NK-92 treated with Interleukin-12 subunit alpha and Interleukin-12 subunit beta, amount 100 ng/mL, for 24 hours (cell line): ENCODE measurements around the gene CCDC102A.

Source experiments
- DNase-seq: peaks from one replicate; lab custom pipeline; 2025; lab: John Stamatoyannopoulos, UW

CCDC102A gene

DNA sequence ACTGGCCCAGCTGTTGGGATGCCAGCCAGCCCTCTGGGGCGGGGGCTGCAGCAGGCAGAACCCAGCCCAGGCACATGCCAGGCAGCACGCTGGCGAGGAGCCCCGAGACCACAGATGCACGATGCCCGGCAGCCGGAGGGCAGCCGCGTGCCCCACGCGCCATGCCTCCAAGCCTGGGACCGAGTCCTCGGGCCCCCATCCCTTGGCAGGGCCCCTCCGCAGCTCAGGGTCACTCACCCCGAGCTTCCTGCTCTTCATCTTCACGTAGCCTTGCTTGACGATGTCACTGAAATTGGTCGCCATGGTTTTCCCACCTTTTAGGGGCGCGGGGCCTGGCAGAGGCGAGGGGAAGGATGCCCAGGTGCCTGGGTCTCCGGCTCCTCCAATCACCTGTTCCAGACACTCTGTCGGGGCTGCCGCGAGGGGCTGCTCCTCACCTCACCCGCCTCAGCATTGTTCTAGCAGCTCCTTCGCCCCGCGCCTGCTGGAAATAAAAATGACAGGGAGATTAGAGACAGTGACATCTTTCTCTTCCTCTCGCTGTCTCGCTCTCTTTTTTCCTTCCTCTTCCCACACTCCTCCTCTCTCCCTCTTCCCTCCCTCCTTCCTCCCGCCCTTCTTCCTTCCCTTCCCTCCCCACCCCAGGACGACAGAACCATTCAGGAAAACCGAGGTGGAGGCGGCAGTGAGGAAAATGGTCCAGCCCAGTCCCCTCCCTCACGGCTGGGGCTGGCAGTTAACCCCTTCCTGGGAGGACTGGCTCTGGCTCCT is 57.0 kb downstream of the CCDC102A start:
- DNase-seq, result no peak

DNA sequence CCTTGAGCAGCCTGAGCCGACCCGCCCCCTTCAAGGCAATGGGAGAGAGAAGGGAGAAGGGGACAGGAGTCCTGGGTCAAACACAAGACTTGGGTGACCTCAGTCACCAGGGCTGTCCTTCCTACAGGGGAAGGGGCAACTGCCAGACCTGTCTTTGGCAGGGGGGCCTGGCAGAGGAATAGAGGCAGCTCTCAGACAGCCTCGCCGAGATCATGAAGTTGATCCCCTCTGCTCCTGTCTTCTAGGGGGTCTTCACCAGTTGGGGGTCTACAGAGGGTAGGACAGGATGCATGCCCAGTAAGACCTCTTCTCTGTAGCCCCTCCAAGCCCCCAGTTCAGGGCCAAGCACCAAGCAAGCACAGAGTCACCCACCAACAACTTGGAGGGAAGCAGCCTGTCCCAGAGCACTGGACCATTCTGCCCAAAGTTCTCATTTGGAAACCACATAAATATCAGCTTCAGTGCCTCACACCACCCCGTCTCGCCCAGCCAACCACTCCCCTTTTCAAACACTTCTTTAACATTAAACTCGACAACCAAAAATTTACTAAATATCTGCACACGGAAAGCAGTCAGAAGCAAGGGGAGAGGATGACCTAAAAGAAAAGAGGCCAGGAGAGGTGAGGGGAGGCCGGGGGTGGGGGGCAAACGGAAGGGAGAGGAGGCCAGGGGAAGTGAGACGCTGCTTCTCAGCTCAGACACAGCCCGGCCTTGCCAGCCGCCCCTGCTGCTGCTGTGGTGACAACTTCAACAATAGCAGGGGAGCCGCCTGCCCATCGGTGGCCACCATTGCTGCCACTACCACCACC is 57.8 kb downstream of the CCDC102A start:
- no peak for DNase-seq

DNA sequence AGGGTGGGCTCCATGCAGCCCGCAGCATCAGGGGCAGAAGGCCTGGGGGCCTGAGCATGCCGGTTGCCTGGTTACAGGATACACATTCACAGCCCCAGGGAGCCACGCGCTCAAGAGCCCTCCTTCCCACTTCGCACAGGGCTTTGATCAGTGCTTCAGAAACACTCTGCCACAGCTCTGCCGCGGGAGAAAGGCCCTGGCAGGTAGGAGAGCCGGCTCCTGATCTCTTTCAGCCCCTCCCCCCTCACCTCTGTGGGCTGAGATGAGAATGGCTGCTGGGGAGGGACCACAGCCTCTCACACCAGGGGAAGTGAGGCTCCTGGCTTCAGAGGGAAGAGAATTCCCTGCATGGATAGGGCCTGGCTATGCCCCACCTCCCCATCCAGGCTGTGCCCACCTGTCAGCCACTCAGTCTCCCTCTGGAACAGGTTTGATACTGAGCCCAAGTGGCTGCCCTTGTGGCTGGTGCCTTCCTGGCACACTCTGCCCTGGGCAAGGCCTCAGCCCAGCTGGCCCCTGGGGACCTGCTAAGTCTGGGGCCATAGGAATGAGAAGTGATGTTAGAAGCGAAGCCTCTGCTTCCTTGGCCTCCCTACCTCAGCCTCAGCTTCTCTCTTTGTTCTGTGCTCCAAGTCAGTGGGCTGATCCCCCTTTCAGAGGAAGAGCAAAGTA is 58.7 kb downstream of the CCDC102A start:
- DNase-seq, result no peak

DNA sequence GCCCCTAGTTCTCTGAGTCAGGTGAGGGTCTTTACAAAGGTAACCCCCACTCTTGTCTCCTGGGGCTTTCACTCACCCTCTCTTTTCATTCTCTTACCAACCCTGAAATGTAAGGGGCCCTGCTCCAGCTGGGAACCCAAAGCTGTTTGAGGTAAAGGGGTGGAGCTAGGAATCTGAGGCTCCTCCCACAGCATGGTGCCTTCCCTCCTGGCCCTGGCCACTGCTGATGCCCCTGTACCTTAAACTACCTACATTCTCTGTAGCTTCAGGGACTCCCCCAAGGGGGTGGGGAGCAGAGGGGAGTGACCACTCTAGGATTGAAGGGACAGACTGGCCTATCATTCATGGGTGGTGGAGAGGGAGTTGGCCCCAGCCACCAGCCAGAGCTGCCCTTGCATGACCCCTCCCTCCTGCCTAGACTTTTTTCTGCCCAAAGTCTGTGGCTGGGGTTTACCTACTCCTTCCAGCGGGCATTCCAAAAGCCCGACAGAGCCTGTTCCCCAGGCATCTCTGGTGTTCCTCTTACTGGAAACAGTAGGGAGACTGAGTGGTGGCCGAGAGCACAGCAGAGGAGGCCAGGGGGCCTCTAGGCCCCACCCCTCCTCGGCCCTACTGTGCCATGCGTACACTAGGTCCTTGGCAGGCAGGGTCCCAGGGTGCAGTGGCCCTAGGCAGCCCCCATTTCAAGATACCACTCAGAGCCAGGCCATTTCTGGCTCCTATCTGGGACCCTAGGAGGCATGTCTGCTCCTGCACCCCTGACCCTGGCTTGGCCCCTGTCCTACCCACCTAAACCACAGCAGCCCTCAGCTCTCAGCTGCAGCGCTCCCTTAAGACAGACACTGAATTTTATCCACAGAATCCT is 59.6 kb downstream of the CCDC102A start:
- no peak for DNase-seq

DNA sequence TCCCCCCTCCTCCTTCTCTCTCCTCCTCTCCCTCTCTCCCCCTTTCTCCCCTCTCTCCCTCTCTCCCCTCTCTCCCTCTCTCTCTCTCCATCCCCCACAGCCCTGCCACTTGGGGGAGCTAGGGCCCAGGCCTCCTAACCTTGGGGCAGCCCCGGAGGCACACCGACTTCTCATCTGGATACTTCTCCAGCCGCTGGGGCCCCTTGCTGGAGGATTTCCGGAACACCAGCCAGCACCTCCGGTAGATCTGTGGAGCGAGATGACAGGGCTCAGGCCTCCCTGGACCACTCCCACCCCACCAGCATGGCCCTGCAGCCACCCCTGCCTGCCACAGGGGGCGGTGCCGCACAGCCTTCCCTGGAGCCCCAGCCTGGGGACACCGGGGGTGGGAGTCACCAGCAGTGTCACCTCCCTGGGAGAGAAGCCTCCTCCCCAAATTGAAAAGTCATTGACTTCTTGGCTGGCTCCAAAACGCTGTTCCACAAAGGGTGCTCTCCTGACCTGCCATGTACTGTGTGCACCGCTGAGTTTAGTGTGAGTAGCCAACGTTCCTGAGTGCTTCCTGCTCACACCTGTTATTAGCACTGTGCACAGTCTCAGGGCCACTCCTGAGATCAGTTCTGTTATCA is 60.5 kb downstream of the CCDC102A start:
- no peak for DNase-seq

DNA sequence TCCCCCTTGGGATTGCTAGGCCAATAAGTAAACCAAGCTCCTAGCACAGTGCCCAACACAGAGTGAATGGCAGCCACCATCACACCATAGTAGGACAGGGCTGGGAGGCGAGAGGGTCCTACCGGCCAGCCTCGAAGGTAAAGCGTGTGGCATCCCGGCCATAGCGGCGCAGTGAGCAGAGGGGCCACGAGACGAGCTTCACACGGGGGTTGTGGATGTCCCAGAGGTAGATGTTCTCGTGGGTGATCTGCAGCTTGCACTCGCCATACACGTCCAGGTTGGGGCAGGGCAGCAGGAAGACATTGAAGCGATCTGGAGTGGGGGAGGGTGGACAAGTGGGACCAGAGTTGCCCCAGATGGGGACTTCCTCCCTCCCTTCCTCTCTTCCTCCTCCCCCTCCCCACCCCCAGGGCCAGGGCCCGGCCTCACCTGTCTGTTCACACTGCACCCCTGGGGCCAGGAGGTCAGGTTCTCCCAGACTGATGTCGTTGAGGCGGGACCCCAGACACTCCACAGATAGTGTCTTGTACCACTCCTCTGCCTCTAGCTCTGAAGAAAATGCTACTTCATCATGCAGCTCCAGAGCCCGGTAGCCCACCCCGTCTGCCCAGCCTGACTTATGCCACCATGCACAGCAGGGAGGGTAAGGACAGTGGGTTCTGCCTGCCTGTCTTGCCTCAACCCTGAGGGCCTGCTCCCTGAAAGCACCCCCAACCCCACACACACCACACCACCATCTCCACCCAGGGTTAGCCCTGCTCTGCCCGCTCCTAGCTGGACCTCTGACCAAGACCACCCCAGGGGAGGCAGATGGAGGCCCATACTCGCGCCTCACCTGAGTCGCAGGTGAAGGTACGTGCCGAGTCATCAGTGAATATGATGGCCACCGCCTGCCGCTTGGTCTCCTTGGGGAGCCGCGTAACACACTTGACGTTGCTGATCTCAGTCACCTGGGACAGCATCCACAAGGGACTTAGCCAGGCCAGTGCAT is 61.4 kb downstream of the CCDC102A start:
- DNase-seq, result no peak

DNA sequence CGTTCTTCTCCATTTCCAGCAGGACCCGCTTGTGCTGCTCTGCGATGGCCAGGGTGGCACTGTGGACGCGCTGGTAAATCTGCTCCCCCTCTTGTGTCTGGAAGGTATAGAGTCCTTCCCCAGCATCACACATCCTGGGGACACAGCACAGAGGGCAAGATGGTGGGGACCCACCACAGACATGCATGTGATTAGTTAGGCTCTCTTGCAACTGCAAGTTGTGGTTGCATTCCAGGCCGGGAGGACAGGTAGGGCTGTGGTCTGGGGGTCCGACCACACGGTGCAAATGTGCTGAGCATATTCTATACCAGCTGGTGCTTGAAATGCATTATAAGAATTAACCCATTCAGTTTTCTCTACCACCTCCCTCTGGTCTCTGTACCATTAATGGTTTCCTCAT is 62.5 kb downstream of the CCDC102A start:
- no peak for DNase-seq

DNA sequence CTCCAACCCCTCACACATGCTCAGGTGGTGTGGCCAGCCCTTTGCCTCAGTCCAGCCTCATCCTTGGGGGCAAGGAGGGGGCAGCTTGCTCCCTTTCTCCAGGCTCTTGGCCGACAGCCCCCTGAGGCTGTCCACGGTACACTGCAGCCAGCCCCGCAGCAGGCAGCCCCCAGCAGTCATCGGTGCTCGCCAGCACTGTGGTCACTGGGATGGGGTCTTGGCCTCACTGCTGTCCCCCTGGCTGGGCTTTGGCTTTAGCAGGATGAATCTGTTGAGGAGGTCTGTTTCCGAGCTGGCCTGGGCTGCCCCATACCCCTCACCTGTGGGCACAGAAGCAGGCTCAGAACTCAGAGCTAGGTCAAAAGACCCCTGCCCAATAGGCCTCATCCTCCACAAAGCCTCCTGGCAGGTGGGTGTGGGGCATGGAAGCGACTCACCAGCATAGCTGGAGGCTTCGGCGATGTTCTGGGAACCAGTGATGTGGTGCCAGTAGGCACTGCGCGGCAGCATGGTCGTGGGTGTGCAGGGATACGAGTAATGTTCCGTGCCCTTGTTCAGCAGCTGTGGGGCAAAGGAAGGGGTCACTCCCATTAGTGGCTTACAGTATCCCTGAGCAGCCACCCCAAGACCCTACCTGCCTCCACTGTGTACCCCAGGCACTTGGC is 63.1 kb downstream of the CCDC102A start:
- DNase-seq, result no peak

DNA sequence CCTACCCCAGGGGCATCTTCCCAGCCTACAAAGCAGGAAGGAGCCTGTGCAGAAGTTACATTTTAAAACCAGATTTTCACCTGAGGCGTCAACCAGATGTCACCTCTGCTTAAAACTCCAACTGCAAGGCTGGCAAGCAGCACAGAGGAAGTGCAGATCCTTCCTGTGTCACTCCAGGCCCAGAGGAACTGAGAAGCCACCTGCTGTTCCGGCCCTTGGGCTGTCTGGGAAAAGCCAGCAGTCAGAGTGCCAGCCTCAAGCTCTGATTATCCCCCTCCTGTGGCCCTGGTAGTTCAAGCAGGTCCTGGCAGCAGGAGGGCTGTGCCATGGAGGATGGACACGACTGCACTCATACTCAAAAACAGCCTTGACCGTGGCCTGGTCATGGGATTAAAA is 63.7 kb downstream of the CCDC102A start:
- no peak for DNase-seq

DNA sequence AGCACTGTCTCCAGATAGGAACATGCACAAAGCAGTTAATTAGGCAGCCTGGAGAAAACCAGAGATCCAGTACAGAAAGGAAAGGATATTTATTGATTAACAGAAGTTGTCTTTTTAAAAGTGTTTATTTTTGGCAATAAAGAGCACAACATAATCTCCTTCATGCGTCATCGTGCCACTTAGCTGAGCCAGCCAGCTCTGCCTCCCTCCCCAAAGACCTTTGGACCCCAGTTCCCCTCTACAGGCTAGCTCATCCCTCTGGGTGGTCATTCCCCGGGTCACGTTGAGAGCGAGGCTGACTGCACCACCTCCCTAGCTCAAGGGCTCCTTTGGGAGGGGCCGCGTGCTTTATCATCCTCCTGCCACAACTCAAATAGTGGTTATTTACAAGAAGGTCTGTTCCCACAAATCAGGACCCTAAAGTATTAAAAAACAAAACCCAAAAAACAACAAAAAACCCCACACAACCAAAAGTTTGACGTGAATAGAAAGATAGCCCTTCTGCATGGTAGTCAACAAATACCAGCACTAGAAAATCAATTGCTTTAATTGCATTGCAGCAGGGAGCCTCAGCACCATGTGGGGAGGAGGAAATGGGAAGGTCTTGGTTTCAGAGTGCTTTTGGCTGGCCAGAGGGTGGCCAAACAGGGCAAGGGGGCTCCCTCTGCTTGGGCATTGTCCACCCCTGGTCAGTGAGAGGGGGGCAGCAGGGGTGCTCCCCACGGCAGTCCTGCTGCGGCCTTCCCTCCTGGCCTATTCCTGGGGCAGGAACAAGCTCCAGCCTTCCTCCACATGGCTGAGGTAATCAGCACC is 64.3 kb downstream of the CCDC102A start:
- no peak for DNase-seq

DNA sequence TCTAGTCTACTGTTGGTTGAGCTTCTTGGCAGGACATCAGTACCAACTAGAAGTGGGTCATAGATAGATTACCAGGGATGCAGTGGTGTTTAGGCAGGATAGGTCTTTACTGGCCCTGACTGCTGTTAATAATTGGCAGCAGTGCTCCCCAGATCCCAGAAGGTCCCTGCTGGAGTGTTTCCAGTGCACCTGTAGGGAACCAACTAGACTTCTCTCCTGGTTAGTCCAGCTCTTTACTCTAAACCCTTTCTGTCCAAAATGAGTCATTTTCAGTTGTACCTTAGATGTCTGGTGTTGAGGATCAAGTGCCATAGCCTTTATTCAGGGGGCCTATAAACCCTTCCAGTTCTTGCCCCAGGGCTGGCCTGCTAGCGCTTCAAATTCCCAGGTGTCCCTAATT is 65.2 kb downstream of the CCDC102A start:
- DNase-seq, result no peak

DNA sequence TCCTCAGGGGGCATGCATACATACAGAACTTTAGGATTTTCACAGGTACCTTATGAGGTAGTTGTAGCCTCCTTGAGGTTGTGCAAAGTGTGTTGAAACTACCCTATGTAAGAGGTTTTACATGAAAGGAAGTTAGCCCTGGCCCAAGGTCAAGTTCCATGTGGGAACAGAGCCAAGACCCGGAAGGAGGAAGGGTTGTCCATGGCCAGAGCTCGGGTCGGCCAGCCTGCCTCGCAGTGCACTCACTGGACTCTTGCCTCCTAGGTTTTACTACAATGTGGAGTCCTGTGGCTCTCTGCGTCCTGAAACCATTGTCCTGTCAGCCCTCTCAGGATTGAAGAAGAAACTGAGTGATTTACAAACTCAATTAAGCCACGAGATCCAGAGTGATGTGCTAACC is 65.7 kb downstream of the CCDC102A start:
- no peak for DNase-seq

DNA sequence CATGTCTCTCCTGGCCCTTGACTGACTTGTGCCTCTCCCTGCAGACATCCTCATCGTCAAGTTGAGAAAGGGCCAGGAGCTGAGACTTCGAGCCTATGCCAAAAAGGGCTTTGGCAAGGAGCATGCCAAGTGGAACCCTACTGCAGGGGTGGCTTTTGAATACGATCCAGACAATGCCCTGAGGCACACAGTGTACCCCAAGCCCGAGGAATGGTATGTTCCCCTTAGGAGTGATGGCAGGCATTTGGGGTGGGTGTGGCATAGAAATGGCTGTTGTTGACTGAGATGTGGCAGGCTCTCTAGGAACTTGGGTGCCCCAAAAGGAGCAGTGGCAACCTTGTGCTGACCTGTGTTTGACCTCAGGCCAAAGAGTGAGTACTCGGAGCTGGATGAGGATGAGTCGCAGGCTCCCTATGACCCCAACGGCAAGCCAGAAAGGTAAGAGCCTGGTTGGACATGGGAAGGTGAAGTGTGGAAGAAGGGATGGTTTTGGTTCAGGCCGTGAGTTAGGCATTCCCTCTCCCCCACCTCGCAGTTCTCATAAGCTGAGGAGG is 66.4 kb downstream of the CCDC102A start:
- DNase-seq, result no peak

DNA sequence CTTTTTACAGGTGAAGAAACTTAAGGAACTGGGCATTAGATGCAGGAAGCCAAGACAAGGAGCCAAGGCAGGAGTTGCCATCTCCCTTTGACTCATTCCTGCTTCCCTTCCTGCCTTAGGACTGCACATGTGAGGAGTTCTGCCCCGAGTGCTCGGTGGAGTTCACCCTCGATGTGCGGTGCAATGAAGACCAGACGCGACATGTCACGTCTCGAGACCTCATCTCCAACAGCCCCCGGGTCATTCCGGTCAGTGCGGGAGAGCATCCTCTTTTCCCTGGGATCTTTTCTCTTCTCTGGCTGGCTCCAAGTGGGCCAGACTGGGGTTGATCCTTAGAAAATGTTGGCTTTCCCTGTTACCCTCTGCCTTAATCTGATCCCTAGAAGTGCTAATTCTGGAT is 67.3 kb downstream of the CCDC102A start:
- no peak for DNase-seq

DNA sequence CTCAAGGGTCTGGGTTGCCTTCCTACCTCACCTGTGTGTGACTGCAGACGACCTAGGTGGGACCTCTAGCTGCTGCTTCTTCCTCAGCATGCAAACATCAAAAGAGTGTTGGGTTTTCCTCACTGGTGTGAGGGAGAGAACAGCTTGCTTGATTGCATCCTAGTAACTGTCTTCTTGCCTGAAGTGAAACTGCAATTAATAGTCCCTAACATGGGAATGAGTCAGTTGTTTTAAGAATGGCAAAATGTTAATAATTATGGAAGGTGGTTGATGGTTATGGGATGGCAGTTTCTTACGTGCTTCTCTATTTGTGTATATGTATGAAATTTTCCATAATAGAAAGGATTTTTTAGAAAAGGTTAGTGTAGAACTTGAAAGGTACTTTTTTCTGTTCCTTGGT is 68.0 kb downstream of the CCDC102A start:
- no peak for DNase-seq

DNA sequence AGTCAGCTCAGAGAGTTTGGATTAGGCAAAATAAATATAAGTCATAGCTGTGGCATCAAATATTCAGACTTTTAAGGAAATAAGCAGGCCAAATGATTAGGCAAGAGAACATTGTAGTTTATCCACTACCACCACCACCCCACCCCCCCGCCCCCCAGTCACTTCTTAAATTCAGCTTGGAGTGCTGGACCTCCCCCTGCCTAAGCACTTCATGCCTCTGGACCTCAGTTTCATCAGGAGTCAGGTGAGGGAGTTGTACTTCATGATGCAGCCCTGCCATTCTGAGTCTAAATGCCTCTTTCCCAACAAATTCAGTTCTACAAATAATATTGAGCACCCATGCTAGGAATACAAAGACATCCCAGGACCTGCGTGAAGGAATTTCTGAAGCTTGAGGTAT is 71.8 kb downstream of the CCDC102A start:
- no peak for DNase-seq

DNA sequence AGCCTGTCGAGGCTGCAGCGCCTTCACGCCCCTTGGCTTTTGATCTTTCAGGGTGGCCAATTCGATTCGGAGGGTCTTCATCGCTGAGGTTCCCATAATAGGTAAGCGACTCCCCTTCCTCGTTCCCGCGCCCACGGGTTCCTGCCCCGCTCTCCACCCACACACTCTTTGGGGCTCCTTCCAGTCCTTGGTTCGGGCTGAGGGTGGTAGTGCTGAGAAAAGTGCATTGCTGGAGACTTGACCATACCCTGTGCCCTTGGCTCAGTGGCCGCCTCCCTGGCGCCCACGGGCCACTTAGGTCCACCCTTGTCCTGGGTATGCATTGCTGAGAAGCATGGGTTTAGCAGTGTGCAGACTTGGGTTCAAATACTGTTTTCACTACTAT is 73.4 kb downstream of the CCDC102A start:
- DNase-seq, result no peak

DNA sequence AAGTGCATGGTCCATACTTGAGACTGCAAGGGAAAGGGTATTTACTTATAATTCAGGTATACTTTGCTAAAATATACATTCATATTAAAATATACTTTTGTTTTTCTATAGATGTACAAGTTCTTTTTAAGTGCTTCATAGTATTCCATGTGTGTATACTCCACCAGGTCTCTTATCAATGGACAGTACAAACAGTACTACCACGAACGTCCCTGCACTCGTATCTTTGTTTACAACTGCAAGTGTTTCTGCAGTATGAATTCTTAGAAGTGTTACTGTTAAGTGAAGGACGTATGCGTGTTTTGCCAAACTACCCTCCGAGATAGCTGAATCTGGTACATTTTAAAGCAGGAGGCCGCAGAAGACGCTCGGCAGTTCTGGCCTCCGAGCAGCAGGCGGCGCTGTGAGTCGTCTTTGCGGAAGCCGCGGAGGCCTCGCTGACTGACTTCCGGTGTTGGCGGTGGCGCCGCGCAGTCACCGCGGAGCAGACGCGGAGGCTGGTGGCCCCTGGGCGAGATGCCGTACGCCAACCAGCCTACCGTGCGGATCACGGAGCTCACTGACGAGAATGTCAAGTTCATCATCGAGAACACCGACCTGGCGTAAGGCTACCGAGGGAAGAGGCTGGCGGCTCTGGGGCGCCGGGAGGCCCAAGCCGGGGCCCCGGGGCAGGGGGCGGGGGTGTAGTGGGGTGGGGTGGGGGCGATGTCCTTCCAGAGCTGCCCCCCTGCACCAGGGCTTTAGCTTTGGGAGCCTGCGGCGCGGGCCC is 74.0 kb downstream of the CCDC102A start, which contains the start of gene POLR2C:
Gene POLR2C (plus strand): TSS at position 471 of the 769 bp plus-strand sequence. CDS start 46 bp downstream, at position 517.
- peak; percentile 65 for DNase-seq
